IMR-90 (cell line): ENCODE results near the gene TCF7L1. TPM values are rescaled to one million over a fixed set of nuclear protein-coding genes. Genes with fewer than 3 reads are reported as not detected.

ENCODE experiments used
- ATAC-seq: fragments of 200-7000 bp; cut with Tn5 transposase; 2 replicates; pipeline ENCODE4 v1.9.1; 2020; ENCODE audit warnings: low read depth, mild to moderate bottlenecking, moderate library complexity
- BruUV-seq: library from RNA; stranded (reverse); fragments of 400-500 nt; replicated peaks from 2 replicates; lab custom pipeline; 2021; lab: Mats Ljungman, UMichigan
- CTCF ChIA-PET: fragments of 300-600 bp; formaldehyde crosslinking; extraction: SDS; loops from one replicate; lab custom pipeline; 2021; ENCODE audit warnings: antibody characterized with exemption; lab: Yijun Ruan, JAX
- POLR2A ChIA-PET: fragments of 300-600 bp; sonication (Branson Sonifier 250); formaldehyde crosslinking; loops from one replicate; lab custom pipeline; 2022; ENCODE audit warnings: antibody characterized with exemption; ENCODE audit not compliant: unreplicated experiment; lab: Charles Lee
- DNase-seq: peaks from one replicate; pipeline ENCODE4 v3.0.0; 2013
- H2AFZ ChIP-seq: replicated peaks from 2 replicates; pipeline ENCODE3; 2013; ENCODE audit warnings: low read length, mild to moderate bottlenecking; ENCODE audit not compliant: poor library complexity
- H2AK5ac ChIP-seq: 2 replicates; pipeline ENCODE4 v1.6.1; 2013; ENCODE audit warnings: low read depth, low read length, inconsistent platforms
- H2AK9ac ChIP-seq: replicated peaks from 2 replicates; pipeline ENCODE3; 2013; ENCODE audit warnings: mild to moderate bottlenecking, low read depth, low read length, moderate library complexity; ENCODE audit not compliant: poor library complexity
- H2BK120ac ChIP-seq: 2 replicates; pipeline ENCODE4 v1.6.1; 2013; ENCODE audit warnings: low read depth, low read length, inconsistent platforms
- H2BK15ac ChIP-seq: 3 replicates; pipeline ENCODE4 v1.6.1; 2013; ENCODE audit warnings: low read depth, low read length, inconsistent platforms
- H2BK20ac ChIP-seq: 2 replicates; pipeline ENCODE4 v1.6.1; 2013; ENCODE audit warnings: low read depth, mild to moderate bottlenecking, inconsistent platforms, low read length, moderate library complexity
- H2BK5ac ChIP-seq: 2 replicates; pipeline ENCODE4 v1.6.1; 2013; ENCODE audit warnings: mild to moderate bottlenecking, low read depth, low read length, inconsistent platforms; ENCODE audit not compliant: poor library complexity, severe bottlenecking
- H3K14ac ChIP-seq: replicated peaks from 2 replicates; pipeline ENCODE4 v1.6.1; 2013; ENCODE audit warnings: low read depth, low read length, inconsistent platforms
- H3K18ac ChIP-seq: 2 replicates; pipeline ENCODE4 v1.6.1; 2013; ENCODE audit warnings: low read depth, low read length, control low read depth
- H3K23ac ChIP-seq: 2 replicates; pipeline ENCODE4 v1.6.1; 2013; ENCODE audit warnings: low read depth, low read length, inconsistent platforms
- H3K27ac ChIP-seq: 2 replicates; pipeline ENCODE4 v1.5.1; 2013; ENCODE audit warnings: mild to moderate bottlenecking, control low read depth, low read length; ENCODE audit not compliant: insufficient read depth
- H3K27me3 ChIP-seq: 2 replicates; pipeline ENCODE4 v1.6.1; 2013; ENCODE audit warnings: low read length; ENCODE audit not compliant: control insufficient read depth, insufficient read depth
- H3K36me3 ChIP-seq: 2 replicates; pipeline ENCODE4 v1.6.1; 2013; ENCODE audit warnings: low read length, mixed read lengths; ENCODE audit not compliant: control insufficient read depth, insufficient read depth
- H3K4ac ChIP-seq: 2 replicates; pipeline ENCODE4 v1.6.1; 2013; ENCODE audit warnings: low read depth, low read length, inconsistent platforms
- H3K4me1 ChIP-seq: 2 replicates; pipeline ENCODE4 v1.6.1; 2013; ENCODE audit warnings: low read length, mixed read lengths; ENCODE audit not compliant: control insufficient read depth, insufficient read depth
- H3K4me2 ChIP-seq: 2 replicates; pipeline ENCODE4 v1.6.1; 2013; ENCODE audit warnings: low read depth, mild to moderate bottlenecking, control low read depth, low read length, moderate library complexity
- H3K4me3 ChIP-seq: 2 replicates; pipeline ENCODE4 v1.5.1; 2013; ENCODE audit warnings: low read depth, mild to moderate bottlenecking, control low read depth, low read length, moderate library complexity; ENCODE audit not compliant: insufficient read depth
- H3K56ac ChIP-seq: 2 replicates; pipeline ENCODE4 v1.6.1; 2013; ENCODE audit warnings: low read length, inconsistent platforms; ENCODE audit not compliant: insufficient read depth; ENCODE audit errors: extremely low read depth
- H3K79me1 ChIP-seq, 2 experiments: 2 replicates each; pipeline ENCODE4 v1.6.1; 2013; ENCODE audit warnings: low read length in 2 of 2, inconsistent platforms in 1 of 2, low read depth in 1 of 2
- H3K9ac ChIP-seq: 2 replicates; pipeline ENCODE4 v1.6.1; 2013; ENCODE audit warnings: low read depth, low read length, control low read depth
- H3K9me1 ChIP-seq: 2 replicates; pipeline ENCODE4 v1.6.1; 2013; ENCODE audit warnings: low read length, inconsistent platforms; ENCODE audit not compliant: insufficient read depth
- H3K9me3 ChIP-seq: 2 replicates; pipeline ENCODE4 v1.6.1; 2013; ENCODE audit warnings: low read length; ENCODE audit not compliant: control insufficient read depth, insufficient read depth
- H4K20me1 ChIP-seq: 2 replicates; pipeline ENCODE4 v1.6.1; 2013; ENCODE audit warnings: low read length, inconsistent platforms; ENCODE audit not compliant: insufficient read depth
- H4K5ac ChIP-seq: 2 replicates; pipeline ENCODE4 v1.6.1; 2013; ENCODE audit warnings: mild to moderate bottlenecking, low read depth, low read length, control low read depth
- H4K8ac ChIP-seq, 2 experiments: 2 replicates each; pipeline ENCODE4 v1.6.1; 2013; ENCODE audit warnings: low read depth in 2 of 2, low read length in 2 of 2, control low read depth in 1 of 2, inconsistent platforms in 1 of 2
- H4K91ac ChIP-seq: 2 replicates; pipeline ENCODE4 v1.6.1; 2013; ENCODE audit warnings: low read depth, low read length, inconsistent platforms; ENCODE audit not compliant: insufficient read depth
- BHLHE40 ChIP-seq: fragments of 150-350 bp; IDR thresholded peaks from 2 replicates; pipeline ENCODE4 v1.6.1; 2016; ENCODE audit warnings: mild to moderate bottlenecking, low read depth, low read length
- CEBPB ChIP-seq: IDR thresholded peaks from 2 replicates; pipeline ENCODE4 v1.6.1; 2012; ENCODE audit warnings: low read depth, low read length, improper control_type of control experiment
- CHD1 ChIP-seq: IDR thresholded peaks from 2 replicates; pipeline ENCODE4 v1.6.1; 2012; ENCODE audit warnings: low read depth, low read length, improper control_type of control experiment
- CTCF ChIP-seq: conservative IDR thresholded peaks from 2 replicates; pipeline ENCODE4 v1.5.1; 2012; ENCODE audit warnings: mild to moderate bottlenecking, low read depth, low read length, improper control_type of control experiment
- ELK1 ChIP-seq: fragments of 150-350 bp; IDR thresholded peaks from 2 replicates; pipeline ENCODE4 v1.6.1; 2016; ENCODE audit warnings: low read depth, mild to moderate bottlenecking, low read length, moderate library complexity, borderline replicate concordance
- FOS ChIP-seq: fragments of 150-350 bp; IDR thresholded peaks from 2 replicates; pipeline ENCODE4 v1.6.1; 2016; ENCODE audit warnings: low read depth, low read length
- MAFK ChIP-seq: IDR thresholded peaks from 2 replicates; pipeline ENCODE4 v1.6.1; 2012; ENCODE audit warnings: low read depth, low read length, improper control_type of control experiment
- MAZ ChIP-seq: IDR thresholded peaks from 2 replicates; pipeline ENCODE4 v1.6.1; 2012; ENCODE audit warnings: low read depth, mild to moderate bottlenecking, low read length, improper control_type of control experiment, moderate library complexity, borderline replicate concordance
- MXI1 ChIP-seq: IDR thresholded peaks from 2 replicates; pipeline ENCODE4 v1.6.1; 2012; ENCODE audit warnings: low read depth, mild to moderate bottlenecking, low read length, moderate library complexity, borderline replicate concordance
- NFE2L2 ChIP-seq: fragments of 150-350 bp; IDR thresholded peaks from 2 replicates; pipeline ENCODE4 v1.6.1; 2016; ENCODE audit warnings: low read depth, mild to moderate bottlenecking, low read length
- POLR2A ChIP-seq: IDR thresholded peaks from 2 replicates; pipeline ENCODE4 v1.6.1; 2012; ENCODE audit warnings: mild to moderate bottlenecking, low read depth, low read length
- RAD21 ChIP-seq: IDR thresholded peaks from 2 replicates; pipeline ENCODE4 v1.6.1; 2012; ENCODE audit warnings: low read length, improper control_type of control experiment
- RCOR1 ChIP-seq: IDR thresholded peaks from 2 replicates; pipeline ENCODE4 v1.6.1; 2012; ENCODE audit warnings: mild to moderate bottlenecking, low read length, improper control_type of control experiment; ENCODE audit not compliant: insufficient replicate concordance
- SMC3 ChIP-seq: fragments of 150-350 bp; IDR thresholded peaks from 2 replicates; pipeline ENCODE4 v1.6.1; 2016; ENCODE audit warnings: low read depth, mild to moderate bottlenecking, antibody characterized with exemption, low read length, moderate library complexity
- USF2 ChIP-seq: fragments of 150-350 bp; IDR thresholded peaks from 2 replicates; pipeline ENCODE4 v1.6.1; 2017; ENCODE audit warnings: mild to moderate bottlenecking, antibody characterized with exemption, low read length, low read depth
- WGBS, 2 experiments: methylation state at CpG; one replicate each; pipeline versions ENCODE4 v1.1.5 to v1.1.7; 2013; ENCODE audit warnings: missing lambda C conversion rate in 2 of 2; ENCODE audit not compliant: insufficient read length in 1 of 2; ENCODE audit errors: extremely low coverage in 2 of 2; 5-methylcytosine and 5-hydroxymethylcytosine counted together
- dilution Hi-C: fragments of 300-500 bp; cut with HindIII; formaldehyde crosslinking; loops from one replicate; pipeline ENCODE4 v1.14.3; 2018; ENCODE audit warnings: low sequenced_read_pairs; ENCODE audit not compliant: unreplicated experiment
- in situ Hi-C: fragments of 300-500 bp; cut with MboI; formaldehyde crosslinking; loops from 3 replicates; pipeline ENCODE4 v1.14.3; 2019; ENCODE audit warnings: low sequenced_read_pairs, inconsistent platforms, mixed read lengths
- intact Hi-C: fragments of 100-400 bp; cut with micrococcal nuclease; formaldehyde crosslinking; loops from 2 replicates; pipeline ENCODE4 v1.10.0; 2022
- polyA plus RNA-seq, 3 experiments: library from polyadenylated mRNA; depleted of rRNA; stranded (reverse); fragments of >200 nt; gene quantifications; 2 replicates each; pipeline ENCODE4 v1.2.3, GENCODE V29; 2012; ENCODE audit warnings: low replicate concordance in 1 of 3
- total RNA-seq: library from RNA; depleted of rRNA; stranded (reverse); fragments of >200 nt; gene quantifications from 2 replicates; pipeline ENCODE4 v1.2.3, GENCODE V29; 2012

Gene TCF7L1
- total and polyA plus RNA-seq, 2 of the 4 experiments (the other 2 are of a cell fraction), result 0.72 to 11.1 TPM

GRCh38 chr2:85180322-85181133 lies 47.3 kb downstream of the TCF7L1 start:
- Histone ChIP-seq H2BK5ac (no peak overlapping the region), H3K27me3 (no peaks in the 10 kb centered on the region), H2AK5ac (no peak overlapping the region), H3K56ac (no peak overlapping the region), H3K9me3 (0 out of 2 replicates have a peak, but pooled peaks cover 2% of the 10 kb centered on the region), H2BK15ac (no peak overlapping the region), H3K4me2 (no peak overlapping the region), H4K20me1 (peaks cover 93% of the 10 kb centered on the region), H4K8ac (no peak overlapping the region), H3K4me3 (no peak overlapping the region), H3K9me1 (peaks cover 41% of the 10 kb centered on the region), H3K18ac (no peak overlapping the region), H3K4ac (no peak overlapping the region), H4K5ac (no peak overlapping the region), H3K14ac (no peak overlapping the region), H3K4me1 (peaks cover 20% of the 10 kb centered on the region), H2AK9ac (no peak overlapping the region), H3K36me3 (no peaks in the 10 kb centered on the region), H3K9ac (no peak overlapping the region), H3K23ac (no peak overlapping the region), H4K91ac (no peak overlapping the region), H2AFZ (no peak overlapping the region), H2BK20ac (no peak overlapping the region), H3K79me1 (peaks cover 58 to 96% of the 10 kb centered on the region in 2 experiments), H3K27ac (no peak overlapping the region), H2BK120ac (no peak overlapping the region)
- BruUV-seq, result no TSS peak
- in situ Hi-C loops, result no loop called here
- dilution Hi-C loops, result no loop called here
- 100% methylated on average over 3 of the region's 12 CpGs; no CpG with 5 or more reads in 1 of the 2 experiments for WGBS, 2 experiments
- ATAC-seq (no peak), DNase-seq (no peak)
- intact Hi-C loops, result no loop called here
- ChIA-PET POLR2A (no interaction called here), CTCF (no interaction called here)
- TF ChIP-seq CEBPB (no peak), RAD21 (no peak), MAZ (no peak), ELK1 (no peak), FOS (no peak), CHD1 (no peak), CTCF (no peak), SMC3 (no peak), USF2 (no peak), NFE2L2 (no peak), MXI1 (no peak), BHLHE40 (no peak), POLR2A (no peak), MAFK (no peak), RCOR1 (no peak)
